Suprapubic skin (tissue), 4 donors: ENCODE results near the gene TNFAIP8L3. TPM values are rescaled to one million over a fixed set of nuclear protein-coding genes. Genes with fewer than 3 reads are reported as not detected.
A peak's percentile ranks its signal among the peaks of the same experiment; 100 is the strongest.

ENCODE experiments used
- DNase-seq, 2 donors: peaks; one replicate each; pipeline ENCODE4 v3.0.0-alpha.2; 2019; ENCODE audit warnings: low spot score in 2 of 2
- H3K27ac ChIP-seq: fragments of 200-600 bp; sonication (generic); one replicate; pipeline ENCODE4 v1.5.1; 2019
- H3K27me3 ChIP-seq: fragments of 200-600 bp; sonication (generic); one replicate; pipeline ENCODE4 v1.5.1; 2019
- H3K36me3 ChIP-seq: fragments of 200-600 bp; sonication (generic); one replicate; pipeline ENCODE4 v1.5.1; 2019
- H3K4me1 ChIP-seq: fragments of 200-600 bp; sonication (generic); one replicate; pipeline ENCODE4 v1.5.1; 2019
- H3K4me3 ChIP-seq: fragments of 200-600 bp; sonication (generic); one replicate; pipeline ENCODE4 v1.5.1; 2019; ENCODE audit warnings: mild to moderate bottlenecking
- H3K9me3 ChIP-seq: fragments of 200-600 bp; sonication (generic); one replicate; pipeline ENCODE4 v1.5.1; 2019
- CTCF ChIP-seq, 2 donors: fragments of 200-600 bp in 1 of 2; fragments of 450-650 bp in 1 of 2; sonication (generic) in 1 of 2; IDR thresholded peaks; one replicate each; pipeline ENCODE4 v1.5.1; 2016 to 2019; ENCODE audit warnings: antibody characterized with exemption in 2 of 2, mild to moderate bottlenecking in 1 of 2, moderate library complexity in 1 of 2
- EP300 ChIP-seq: sonication (generic); formaldehyde crosslinking; IDR thresholded peaks from one replicate; pipeline ENCODE4 v1.6.1; 2017; ENCODE audit warnings: antibody characterized with exemption
- POLR2A ChIP-seq, 2 donors: fragments of 450-650 bp; IDR thresholded peaks; one replicate each; pipeline ENCODE4 v1.6.1; 2017; ENCODE audit warnings: antibody characterized with exemption in 2 of 2, mild to moderate bottlenecking in 2 of 2, moderate library complexity in 2 of 2
- POLR2AphosphoS5 ChIP-seq, 3 donors: sonication (generic); formaldehyde crosslinking; IDR thresholded peaks; one replicate each; pipeline ENCODE4 v1.6.1; 2017; ENCODE audit warnings: antibody characterized with exemption in 3 of 3
- WGBS: methylation state at CpG from one replicate; pipeline ENCODE4 v1.1.5; 2018; 5-methylcytosine and 5-hydroxymethylcytosine counted together
- total RNA-seq, 4 donors: library from RNA; depleted of rRNA; stranded (reverse); fragments of >200 nt; gene quantifications; one replicate each; pipeline ENCODE4 v1.1.0, GENCODE V29; 2016

TNFAIP8L3 gene
- total RNA-seq, 4 donors from 2014 or later, result 11.1 to 30.0 (median 15.9) TPM

- WGBS, result 89% methylated on average over 4 of the region's 4 CpGs
- H3K27ac ChIP-seq, result no peak overlapping the region
- H3K4me1 ChIP-seq, result no peaks in the 10 kb centered on the region
Observed at GRCh38 chr15:51105430-51106016, 10.8 kb upstream of the TNFAIP8L3 start.

GRCh38 chr15:51104512-51104911 lies 9.8 kb upstream of the TNFAIP8L3 start:
- TF ChIP-seq CTCF (IDR thresholded peaks at IDR 0.05), result no peak
- TF ChIP-seq POLR2A (IDR thresholded peaks at IDR 0.05), result peak in 1 of 2 donors; percentile 15
- H3K9me3 ChIP-seq, result no peaks in the 10 kb centered on the region
- H3K27ac ChIP-seq, result no peak overlapping the region
- DNase-seq, result peak in 1 of 2 donors; percentile 85
- 46% methylated on average over 3 of the region's 3 CpGs for WGBS
- H3K4me1 ChIP-seq, result no peaks in the 10 kb centered on the region
- H3K36me3 ChIP-seq, result no peaks in the 10 kb centered on the region
- no peak overlapping the region for H3K4me3 ChIP-seq
- H3K27me3 ChIP-seq, result no peaks in the 10 kb centered on the region

More at GRCh38 chr15:51105430-51106016, 10.8 kb upstream of the TNFAIP8L3 start:
- no peaks in the 10 kb centered on the region for H3K27me3 ChIP-seq
- H3K4me3 ChIP-seq, result no peak overlapping the region
- no peak for DNase-seq
- TF ChIP-seq POLR2AphosphoS5 (IDR thresholded peaks at IDR 0.05) (no peak), EP300 (no peak), POLR2A (IDR thresholded peaks at IDR 0.05) (no peak), CTCF (IDR thresholded peaks at IDR 0.05) (no peak)
- no peaks in the 10 kb centered on the region for H3K9me3 ChIP-seq
- H3K36me3 ChIP-seq, result no peaks in the 10 kb centered on the region

- WGBS, result 79% methylated on average over 1 of the region's 1 CpG
- Histone ChIP-seq H3K4me3 (no peak overlapping the region), H3K27ac (peak overlapping the region; percentile 66), H3K4me1 (peaks cover under 1% of the 10 kb centered on the region), H3K36me3 (no peaks in the 10 kb centered on the region), H3K27me3 (no peaks in the 10 kb centered on the region), H3K9me3 (no peaks in the 10 kb centered on the region)
- DNase-seq, result no peak
- TF ChIP-seq CTCF (IDR thresholded peaks at IDR 0.05) (no peak), EP300 (no peak), POLR2A (IDR thresholded peaks at IDR 0.05) (no peak), POLR2AphosphoS5 (IDR thresholded peaks at IDR 0.05) (no peak)
Observed at GRCh38 chr15:51103330-51103729, 8.6 kb upstream of the TNFAIP8L3 start.

GRCh38 chr15:51100785-51101489 lies 6.2 kb upstream of the TNFAIP8L3 start:
- peaks cover 13% of the 10 kb centered on the region for H3K4me1 ChIP-seq
- H3K4me3 ChIP-seq, result no peak overlapping the region
- no peaks in the 10 kb centered on the region for H3K36me3 ChIP-seq
- DNase-seq, result no peak
- no peak overlapping the region for H3K27ac ChIP-seq
- 75% methylated on average over 9 of the region's 9 CpGs for WGBS
- H3K9me3 ChIP-seq, result no peaks in the 10 kb centered on the region
- TF ChIP-seq EP300 (no peak), POLR2AphosphoS5 (IDR thresholded peaks at IDR 0.05) (no peak)
- no peaks in the 10 kb centered on the region for H3K27me3 ChIP-seq

GRCh38 chr15:51099185-51099584 lies 4.5 kb upstream of the TNFAIP8L3 start:
- TF ChIP-seq EP300 (no peak), POLR2AphosphoS5 (IDR thresholded peaks at IDR 0.05) (no peak), CTCF (IDR thresholded peaks at IDR 0.05) (no peak), POLR2A (IDR thresholded peaks at IDR 0.05) (no peak)
- Histone ChIP-seq H3K27me3 (no peaks in the 10 kb centered on the region), H3K27ac (no peak overlapping the region), H3K4me3 (no peak overlapping the region), H3K4me1 (peaks cover 22% of the 10 kb centered on the region), H3K36me3 (no peaks in the 10 kb centered on the region), H3K9me3 (no peaks in the 10 kb centered on the region)
- DNase-seq, result no peak
